Keratinocyte (primary cell): Measurements from ENCODE around the gene AGAP1.

ENCODE experiments used
- EZH2 ChIP-seq: IDR thresholded peaks from one replicate; pipeline ENCODE4 v1.6.1; 2012; ENCODE audit warnings: inconsistent platforms, mild to moderate bottlenecking, low read length, moderate library complexity
- TF ChIP-seq, protein P1 (sequence below), 3 experiments: IDR thresholded peaks in 1 of 3; conservative IDR thresholded peaks in 1 of 3; optimal IDR thresholded peaks in 1 of 3; 2 replicates in 2 of 3; 3 replicates in 1 of 3; pipeline versions ENCODE3 to v1.5.1; 2011; ENCODE audit warnings: low read length in 3 of 3, mild to moderate bottlenecking in 3 of 3, moderate library complexity in 2 of 3, control low read depth in 1 of 3, inconsistent platforms in 1 of 3; ENCODE audit not compliant: insufficient read depth in 2 of 3; ENCODE audit errors: extremely low read depth in 1 of 3

DNA sequence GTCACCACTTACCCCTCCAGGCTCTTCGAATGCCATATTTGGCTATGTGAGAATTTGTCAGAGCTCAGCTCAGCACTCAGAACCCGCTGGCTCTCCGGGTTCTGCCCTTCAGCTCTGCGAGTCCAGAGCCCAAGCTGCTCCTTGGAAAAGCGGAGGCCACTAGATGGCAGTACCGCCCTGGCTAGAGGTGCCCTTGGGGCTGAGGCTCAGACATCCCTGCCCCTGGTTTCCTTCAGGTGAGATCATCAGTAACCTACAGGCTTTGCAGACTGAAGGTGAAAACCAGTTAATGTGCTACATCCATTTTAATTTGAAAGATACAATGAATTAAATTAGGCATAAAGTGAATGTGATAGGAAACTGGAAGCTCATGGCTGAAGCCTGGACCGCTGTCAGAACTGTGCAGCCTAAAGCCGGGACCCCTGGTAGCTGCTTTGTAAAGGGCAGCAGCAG, 285.6 kb downstream of the AGAP1 start:
- TF ChIP-seq, protein P1, sequence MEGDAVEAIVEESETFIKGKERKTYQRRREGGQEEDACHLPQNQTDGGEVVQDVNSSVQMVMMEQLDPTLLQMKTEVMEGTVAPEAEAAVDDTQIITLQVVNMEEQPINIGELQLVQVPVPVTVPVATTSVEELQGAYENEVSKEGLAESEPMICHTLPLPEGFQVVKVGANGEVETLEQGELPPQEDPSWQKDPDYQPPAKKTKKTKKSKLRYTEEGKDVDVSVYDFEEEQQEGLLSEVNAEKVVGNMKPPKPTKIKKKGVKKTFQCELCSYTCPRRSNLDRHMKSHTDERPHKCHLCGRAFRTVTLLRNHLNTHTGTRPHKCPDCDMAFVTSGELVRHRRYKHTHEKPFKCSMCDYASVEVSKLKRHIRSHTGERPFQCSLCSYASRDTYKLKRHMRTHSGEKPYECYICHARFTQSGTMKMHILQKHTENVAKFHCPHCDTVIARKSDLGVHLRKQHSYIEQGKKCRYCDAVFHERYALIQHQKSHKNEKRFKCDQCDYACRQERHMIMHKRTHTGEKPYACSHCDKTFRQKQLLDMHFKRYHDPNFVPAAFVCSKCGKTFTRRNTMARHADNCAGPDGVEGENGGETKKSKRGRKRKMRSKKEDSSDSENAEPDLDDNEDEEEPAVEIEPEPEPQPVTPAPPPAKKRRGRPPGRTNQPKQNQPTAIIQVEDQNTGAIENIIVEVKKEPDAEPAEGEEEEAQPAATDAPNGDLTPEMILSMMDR (optimal IDR thresholded peaks at IDR 0.05 in 1 of 3, IDR thresholded peaks at IDR 0.05 in 1 of 3, conservative IDR thresholded peaks at IDR 0.05 in 1 of 3; ENCODE audit: extremely low read depth in 1 of 3, insufficient read depth in 2 of 3, low read length in 3 of 3) = peak; percentile 90 to 93 (median 92)
- no peak for TF ChIP-seq EZH2
